SW480 (cell line): ENCODE data around the gene ACYP2.
"Not testable (repeated sequence)": the region's sequence is repeated elsewhere in the genome, so short reads cannot be mapped to it uniquely, and the experiment has no call there.

ENCODE experiments used
- DNase-seq: peaks from one replicate; pipeline ENCODE4 v3.0.0-alpha.2; 2016; ENCODE audit warnings: low spot score

The ACYP2 gene

DNA sequence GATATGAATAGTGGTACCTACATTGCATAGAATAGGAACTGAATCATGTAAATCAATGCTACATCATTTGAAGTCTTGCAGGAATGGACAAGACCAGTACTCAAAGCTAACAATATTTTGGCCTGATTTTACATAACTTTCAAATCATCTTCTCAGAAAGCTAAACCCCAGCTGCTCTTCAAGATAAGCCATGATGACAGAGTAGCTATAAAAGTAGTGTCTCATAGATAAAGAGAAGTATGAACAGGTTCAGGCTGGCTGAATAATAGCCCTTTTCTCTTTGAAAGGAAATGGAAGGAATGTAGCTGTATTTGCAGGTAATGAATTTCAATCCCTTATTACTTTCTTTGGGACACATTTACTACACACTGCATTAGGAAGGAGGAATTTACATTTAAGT is 112.4 kb downstream of the ACYP2 start:
- DNase-seq: no peak

DNA sequence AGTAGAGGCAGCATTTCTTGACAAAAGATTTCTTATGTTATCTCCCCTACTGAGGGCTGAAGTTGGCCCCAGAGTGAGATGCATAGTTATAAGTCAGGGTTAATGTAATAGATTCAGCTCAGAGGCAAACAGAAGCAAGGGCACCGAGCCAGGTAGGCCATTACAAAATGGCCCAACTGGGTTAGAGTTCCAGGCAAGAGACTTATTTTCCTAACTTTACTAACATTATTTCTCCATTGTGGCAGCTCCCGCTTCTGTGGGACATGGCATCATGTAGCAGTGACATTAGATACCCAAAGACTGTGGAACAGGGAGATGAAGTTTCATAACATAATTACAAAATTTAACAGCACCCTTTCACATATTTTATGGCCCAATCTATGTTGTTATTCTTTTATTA is 113.5 kb downstream of the ACYP2 start:
- DNase-seq: no peak

GRCh38 chr2:54233832-54234649 is 118.6 kb downstream of the ACYP2 start:
- no peak for DNase-seq

DNA sequence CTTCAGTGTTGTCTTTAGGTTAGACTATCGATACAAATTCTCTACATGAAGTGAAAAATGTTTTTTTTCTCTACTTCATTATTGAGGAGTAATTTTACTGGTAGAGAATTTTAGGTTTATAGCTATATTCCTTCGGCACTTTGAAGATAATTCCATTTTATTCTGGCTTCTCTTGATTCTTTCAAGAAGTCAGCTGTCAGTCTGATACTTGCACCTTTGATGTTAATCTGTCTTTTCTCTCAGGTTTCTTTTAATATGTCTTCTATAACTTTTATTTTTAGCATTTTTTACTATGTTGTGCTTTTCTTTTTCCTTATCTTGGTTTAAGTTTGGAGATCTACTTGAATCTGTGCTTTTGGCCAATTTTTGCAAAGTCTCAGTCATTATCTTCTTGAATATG is 122.0 kb downstream of the ACYP2 start:
- no peak for DNase-seq

DNA sequence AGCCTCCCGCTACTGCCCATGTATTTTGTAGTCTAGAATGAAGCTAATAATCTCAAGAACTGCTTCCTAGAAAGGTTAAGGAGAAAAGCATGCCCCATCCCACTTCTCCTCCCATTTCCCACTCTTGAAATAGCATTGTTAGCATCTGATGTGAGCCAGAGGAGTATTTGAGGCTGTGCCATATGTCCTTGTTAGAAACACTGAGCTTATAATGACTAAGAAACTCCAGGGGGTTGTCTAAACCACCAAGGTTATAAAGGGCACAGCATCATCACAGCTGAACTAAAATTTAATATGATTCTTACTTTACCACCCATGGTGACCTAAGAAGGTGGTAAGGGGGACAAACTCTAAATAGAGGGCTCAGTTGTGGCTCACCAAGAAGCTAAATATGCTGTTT is 124.0 kb downstream of the ACYP2 start:
- DNase-seq: no peak

- DNase-seq: no peak
Observed at GRCh38 chr2:54240515-54241469, 125.4 kb downstream of the ACYP2 start.

DNA sequence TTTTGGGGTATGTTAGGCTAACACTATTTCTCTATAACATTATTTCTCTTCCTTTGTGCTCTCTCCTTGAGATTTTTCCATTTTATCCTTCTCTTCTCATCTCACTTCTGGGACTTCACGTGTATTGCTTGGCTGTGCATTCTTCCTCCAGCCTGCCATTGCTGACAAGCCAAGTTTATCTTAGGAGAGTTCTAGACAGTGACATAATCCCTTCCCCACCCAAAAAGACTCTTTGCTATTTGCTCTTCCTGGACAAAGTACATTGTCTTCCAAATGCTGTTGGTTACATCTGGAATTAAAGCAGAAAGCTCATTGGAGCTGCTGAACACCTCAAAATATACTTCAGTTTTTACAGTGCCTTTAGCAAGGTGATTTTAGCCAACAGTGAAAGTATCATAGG is 131.7 kb downstream of the ACYP2 start:
- no peak for DNase-seq

GRCh38 chr2:54249629-54250028 is 134.2 kb downstream of the ACYP2 start:
- no peak for DNase-seq

- no peak for DNase-seq
Observed at GRCh38 chr2:54254180-54254579, 138.8 kb downstream of the ACYP2 start.

DNA sequence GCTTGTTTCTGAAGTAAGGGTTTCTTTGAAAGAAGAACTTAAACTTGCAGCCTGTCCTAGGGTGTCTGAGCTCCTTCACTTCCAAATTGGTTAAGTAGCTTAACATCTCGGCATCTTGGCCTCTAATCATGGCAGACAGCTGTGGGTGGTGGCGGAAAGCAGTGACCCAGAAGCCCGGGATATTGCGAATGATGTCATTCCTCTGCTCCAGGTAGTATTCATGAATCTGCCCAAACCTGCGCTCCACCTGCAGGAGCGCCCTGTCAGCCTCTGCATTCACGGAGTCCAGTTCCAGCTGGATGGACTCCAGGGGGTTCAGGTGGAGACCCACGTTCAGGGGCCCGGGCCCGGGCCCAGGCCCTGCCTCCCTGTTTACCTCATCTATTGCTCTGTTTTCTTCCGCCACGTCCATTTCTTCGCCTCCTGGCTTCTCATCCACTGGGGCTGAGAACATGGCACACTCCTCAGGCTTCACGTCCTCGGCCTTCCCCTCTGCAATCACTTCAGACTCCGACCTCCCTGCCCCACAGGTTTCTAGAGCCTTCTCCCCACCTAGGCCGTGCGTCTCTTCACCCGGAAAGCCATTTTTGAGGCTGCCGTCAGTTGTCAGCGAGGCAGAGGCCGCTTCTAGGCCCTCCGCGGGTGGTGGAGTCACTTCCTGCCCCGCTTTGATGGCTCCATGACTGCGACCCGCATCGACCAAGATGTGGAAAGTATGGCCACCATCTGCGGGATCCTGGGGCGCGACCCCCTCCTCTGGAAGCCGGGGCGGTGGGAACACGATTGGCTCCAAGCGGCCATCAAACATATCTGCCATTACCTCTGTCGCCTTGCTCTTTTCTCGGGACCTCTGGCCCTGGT is 140.0 kb downstream of the ACYP2 start:
- no peak for DNase-seq

GRCh38 chr2:54256091-54256694 is 140.8 kb downstream of the ACYP2 start, which contains the start of gene TSPYL6:
Gene TSPYL6, minus strand, starts transcription at chr2:54256229. Its CDS starts 78 bp downstream, at chr2:54256151.
- no peak for DNase-seq

- no peak for DNase-seq
Observed at GRCh38 chr2:54258166-54258565, 142.8 kb downstream of the ACYP2 start.

- DNase-seq: no peak
Observed at GRCh38 chr2:54259413-54260240, 144.2 kb downstream of the ACYP2 start.

- no peak for DNase-seq
Observed at GRCh38 chr2:54260241-54260595, 144.8 kb downstream of the ACYP2 start.

GRCh38 chr2:54261537-54261936 is 146.1 kb downstream of the ACYP2 start:
- no peak for DNase-seq

GRCh38 chr2:54262015-54262765 is 146.8 kb downstream of the ACYP2 start:
- DNase-seq: no peak

- DNase-seq: not testable (repeated sequence)
Observed at GRCh38 chr2:54265081-54265480, 149.7 kb downstream of the ACYP2 start.

GRCh38 chr2:54267577-54267976 is 152.2 kb downstream of the ACYP2 start:
- no peak for DNase-seq

- no peak for DNase-seq
Observed at GRCh38 chr2:54271189-54271588, 155.8 kb downstream of the ACYP2 start.
